ENCODE results near the gene ADIRF. TPM values are rescaled to one million over a fixed set of nuclear protein-coding genes. Genes with fewer than 3 reads are reported as not detected.
A peak's percentile ranks its signal among the peaks of the same experiment; 100 is the strongest.

ADIRF gene
- total RNA-seq, 1 donor from 2014 or later = not detected

GRCh38 chr10:86940677-86941076 is 27.6 kb upstream of the ADIRF start:
- DNase-seq (ENCODE audit: low spot score) = no peak
- TF ChIP-seq CTCF (IDR thresholded peaks at IDR 0.05; ENCODE audit: unreplicated experiment) = no peak
- Mint-ChIP-seq H3K27me3 (ENCODE audit: unreplicated experiment) (peaks cover 22% of the 10 kb centered on the region), H3K36me3 (ENCODE audit: low read depth, unreplicated experiment) (peaks cover 50% of the 10 kb centered on the region), H3K4me3 (ENCODE audit: unreplicated experiment) (peak overlapping the region; percentile 84), H3K27ac (ENCODE audit: unreplicated experiment) (peak overlapping the region; percentile 36), H3K4me1 (ENCODE audit: unreplicated experiment) (peaks cover 29% of the 10 kb centered on the region), H3K9me3 (ENCODE audit: unreplicated experiment) (no peaks in the 10 kb centered on the region)

GRCh38 chr10:86941426-86941825 is 26.9 kb upstream of the ADIRF start:
- Mint-ChIP-seq H3K4me1 (ENCODE audit: unreplicated experiment) (peaks cover 26% of the 10 kb centered on the region), H3K4me3 (ENCODE audit: unreplicated experiment) (peak overlapping the region; percentile 7), H3K9me3 (ENCODE audit: unreplicated experiment) (no peaks in the 10 kb centered on the region), H3K27ac (ENCODE audit: unreplicated experiment) (no peak overlapping the region), H3K36me3 (ENCODE audit: low read depth, unreplicated experiment) (peaks cover 45% of the 10 kb centered on the region), H3K27me3 (ENCODE audit: unreplicated experiment) (peaks cover 18% of the 10 kb centered on the region)
- no peak for DNase-seq (ENCODE audit: low spot score)
- TF ChIP-seq CTCF (IDR thresholded peaks at IDR 0.05; ENCODE audit: unreplicated experiment) = no peak

GRCh38 chr10:86941991-86942421 is 26.3 kb upstream of the ADIRF start:
- peaks cover 18% of the 10 kb centered on the region for H3K27me3 Mint-ChIP-seq (ENCODE audit: unreplicated experiment)
- H3K27ac Mint-ChIP-seq (ENCODE audit: unreplicated experiment) = no peak overlapping the region
- DNase-seq (ENCODE audit: low spot score) = no peak
- TF ChIP-seq CTCF (IDR thresholded peaks at IDR 0.05; ENCODE audit: unreplicated experiment) = no peak
- H3K4me1 Mint-ChIP-seq (ENCODE audit: unreplicated experiment) = peaks cover 31% of the 10 kb centered on the region
- H3K36me3 Mint-ChIP-seq (ENCODE audit: low read depth, unreplicated experiment) = peaks cover 45% of the 10 kb centered on the region
- no peak overlapping the region for H3K4me3 Mint-ChIP-seq (ENCODE audit: unreplicated experiment)
- H3K9me3 Mint-ChIP-seq (ENCODE audit: unreplicated experiment) = no peaks in the 10 kb centered on the region

GRCh38 chr10:86942441-86943315 is 25.6 kb upstream of the ADIRF start:
- no peak for TF ChIP-seq CTCF (IDR thresholded peaks at IDR 0.05; ENCODE audit: unreplicated experiment)
- Mint-ChIP-seq H3K4me3 (ENCODE audit: unreplicated experiment) (no peak overlapping the region), H3K27me3 (ENCODE audit: unreplicated experiment) (peaks cover 15% of the 10 kb centered on the region), H3K27ac (ENCODE audit: unreplicated experiment) (no peak overlapping the region), H3K36me3 (ENCODE audit: low read depth, unreplicated experiment) (peaks cover 40% of the 10 kb centered on the region), H3K4me1 (ENCODE audit: unreplicated experiment) (peaks cover 31% of the 10 kb centered on the region), H3K9me3 (ENCODE audit: unreplicated experiment) (no peaks in the 10 kb centered on the region)
- no peak for DNase-seq (ENCODE audit: low spot score)
